Measurements from ENCODE around the gene CCNY. TPM values are rescaled to one million over a fixed set of nuclear protein-coding genes. Genes with fewer than 3 reads are reported as not detected.

CCNY gene
- total RNA-seq, 1 donor: 35.0 TPM

DNA sequence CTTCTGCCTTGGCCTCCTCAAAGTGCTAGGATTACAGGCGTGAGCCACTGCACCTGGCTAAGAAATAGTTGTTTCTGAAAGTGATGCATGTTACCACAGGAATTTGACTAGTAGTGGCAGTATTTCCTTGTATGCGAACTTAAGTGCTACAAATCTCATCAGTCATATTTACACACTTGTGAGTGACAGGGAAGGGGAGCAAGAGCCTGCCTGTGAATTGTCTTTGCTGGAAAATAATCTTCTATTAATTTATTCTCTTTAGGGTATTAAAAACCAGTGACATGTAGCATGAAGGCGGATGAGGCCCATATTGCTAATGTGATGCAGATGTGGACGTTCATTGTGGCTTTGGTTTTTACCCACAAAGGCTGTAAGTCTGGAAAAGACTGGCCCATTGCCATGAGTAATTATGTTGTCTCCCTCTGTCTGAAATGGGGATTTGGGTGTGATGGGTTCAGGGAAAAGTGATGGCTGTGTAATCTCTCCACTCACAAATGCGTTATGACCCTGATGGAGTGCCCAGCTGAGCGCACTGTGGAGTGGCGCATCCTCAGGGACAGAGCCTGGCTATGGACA, 97.6 kb downstream of the CCNY start:
- no peak overlapping the region for H3K4me3 ChIP-seq (ENCODE audit: low read depth, low read length)
- TF ChIP-seq CTCF (IDR thresholded peaks at IDR 0.05; ENCODE audit: insufficient read depth, low read depth, low read length): no peak
- DNase-seq (ENCODE audit: low read depth): peak; percentile 90

- no peak for TF ChIP-seq CTCF (IDR thresholded peaks at IDR 0.05; ENCODE audit: insufficient read depth, low read depth, low read length)
These were observed 98.2 kb downstream of the CCNY start for GRCh38 chr10:35434533-35434932.

DNA sequence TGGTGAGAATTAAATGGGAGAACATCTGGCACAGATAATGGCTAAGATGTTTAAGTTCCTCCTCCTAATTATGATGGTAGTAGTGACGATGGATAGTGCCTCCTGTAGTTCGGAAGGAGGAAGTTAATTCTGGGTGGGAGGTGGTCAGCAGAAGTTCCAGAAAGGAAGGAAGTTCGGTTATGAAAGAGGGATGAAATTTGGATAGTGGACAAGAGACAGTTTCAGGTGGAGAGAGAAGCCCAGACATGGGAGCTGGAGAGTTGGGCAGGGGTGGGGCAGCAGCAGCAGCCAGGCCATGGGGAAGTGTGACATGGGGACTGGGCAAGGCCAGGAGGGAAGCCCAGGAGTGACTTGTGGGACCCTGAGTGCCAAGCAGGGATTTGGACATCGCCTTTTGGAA, 99.5 kb downstream of the CCNY start:
- H3K4me3 ChIP-seq (ENCODE audit: low read depth, low read length): no peak overlapping the region
- DNase-seq (ENCODE audit: low read depth): no peak
- TF ChIP-seq CTCF (IDR thresholded peaks at IDR 0.05; ENCODE audit: insufficient read depth, low read depth, low read length): no peak

More at GRCh38 chr10:35434533-35434932, 98.2 kb downstream of the CCNY start:
- no peak for DNase-seq (ENCODE audit: low read depth)
- H3K4me3 ChIP-seq (ENCODE audit: low read depth, low read length): no peak overlapping the region

- no peak overlapping the region for H3K4me3 ChIP-seq (ENCODE audit: low read depth, low read length)
- no peak for TF ChIP-seq CTCF (IDR thresholded peaks at IDR 0.05; ENCODE audit: insufficient read depth, low read depth, low read length)
- DNase-seq (ENCODE audit: low read depth): no peak
These were observed 101.5 kb downstream of the CCNY start for GRCh38 chr10:35437829-35438228.

DNA sequence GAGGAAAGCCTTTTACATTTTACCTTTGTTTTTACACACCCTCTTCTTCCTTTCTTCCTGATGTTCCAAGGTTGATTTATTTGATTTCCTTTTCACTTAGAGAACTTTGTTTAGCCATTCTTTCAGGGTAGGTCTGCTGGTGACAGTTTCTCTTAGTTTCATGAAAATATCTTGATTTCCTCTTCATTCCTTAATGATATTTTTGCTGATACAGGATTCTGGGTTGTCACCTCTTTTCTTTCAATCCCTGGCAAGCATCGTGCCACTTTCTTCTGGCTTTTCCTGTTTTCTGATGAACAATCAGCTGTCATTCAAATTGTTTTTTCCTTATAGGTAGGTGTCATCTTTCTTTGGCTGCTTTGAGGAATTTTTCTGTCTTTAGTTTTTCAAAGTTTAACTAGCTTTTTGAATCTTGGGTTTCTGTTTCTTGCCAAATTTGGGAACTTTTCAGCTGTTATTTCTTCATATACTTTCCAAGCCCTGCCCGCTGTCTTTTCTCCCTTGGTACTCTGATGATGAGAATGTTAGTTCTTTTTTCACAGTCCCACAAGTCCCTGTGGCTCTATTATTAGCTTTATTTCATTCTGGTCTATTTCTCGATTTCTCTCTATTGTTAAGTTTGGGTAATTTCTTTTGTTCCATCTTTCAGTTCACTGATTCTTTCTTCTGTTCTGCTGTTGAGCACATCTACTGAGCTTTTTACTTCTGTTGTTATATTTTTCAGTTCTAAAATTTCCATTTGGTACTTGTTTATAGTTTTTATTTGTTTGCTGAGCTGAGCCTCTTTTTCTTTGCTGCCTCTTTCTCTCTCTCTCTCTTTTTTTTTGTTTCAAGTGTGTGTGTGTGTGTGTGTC, 102.6 kb downstream of the CCNY start:
- TF ChIP-seq CTCF (IDR thresholded peaks at IDR 0.05; ENCODE audit: insufficient read depth, low read depth, low read length): no peak
- no peak for DNase-seq (ENCODE audit: low read depth)
- no peak overlapping the region for H3K4me3 ChIP-seq (ENCODE audit: low read depth, low read length)

GRCh38 chr10:35440016-35440415, 103.7 kb downstream of the CCNY start:
- TF ChIP-seq CTCF (IDR thresholded peaks at IDR 0.05; ENCODE audit: insufficient read depth, low read depth, low read length): no peak
- H3K4me3 ChIP-seq (ENCODE audit: low read depth, low read length): no peak overlapping the region
- DNase-seq (ENCODE audit: low read depth): no peak

Data from fibroblast of villous mesenchyme (primary cell).